Islet of Langerhans (tissue), 1 donor: ENCODE results near the gene PA2G4.
"Not testable (repeated sequence)": the region's sequence is repeated elsewhere in the genome, so short reads cannot be mapped to it uniquely, and the experiment has no call there.

Experiments used
- FAIRE-seq: peaks from one replicate; lab custom pipeline; 2011; peaks lifted over from hg19 to GRCh38; lab: Jason Lieb, UNC

The PA2G4 gene

GRCh38 chr12:56101045-56101444, 3.3 kb upstream of the PA2G4 start:
- no peak for FAIRE-seq

- no peak for FAIRE-seq
These were observed 1.7 kb upstream of the PA2G4 start for GRCh38 chr12:56102683-56103065.

GRCh38 chr12:56103066-56103711, 1.2 kb upstream of the PA2G4 start:
- FAIRE-seq, result no peak

GRCh38 chr12:56103823-56104108, 593 bp upstream of the PA2G4 start:
- FAIRE-seq, result no peak

- FAIRE-seq, result no peak
These were observed 653 bp downstream of the PA2G4 start for GRCh38 chr12:56104815-56105608.

- no peak for FAIRE-seq
These were observed 1.2 kb downstream of the PA2G4 start for GRCh38 chr12:56105609-56105902.

- FAIRE-seq, result no peak
These were observed 2.9 kb downstream of the PA2G4 start for GRCh38 chr12:56107242-56107641.

GRCh38 chr12:56110571-56110970, 6.2 kb downstream of the PA2G4 start:
- FAIRE-seq, result no peak

GRCh38 chr12:56114084-56114483, 9.7 kb downstream of the PA2G4 start:
- no peak for FAIRE-seq

GRCh38 chr12:56115329-56115728, 11.0 kb downstream of the PA2G4 start:
- FAIRE-seq, result no peak

GRCh38 chr12:56116267-56117081, 12.1 kb downstream of the PA2G4 start, which contains the start of gene RPL41:
TSS of gene RPL41 (plus strand) at chr12:56116633.
- no peak for FAIRE-seq

- not testable (repeated sequence) for FAIRE-seq
These were observed 12.8 kb downstream of the PA2G4 start for GRCh38 chr12:56117082-56117706.

GRCh38 chr12:56117778-56118687, 13.7 kb downstream of the PA2G4 start, which contains the start of gene ZC3H10:
TSS of gene ZC3H10 (plus strand) at chr12:56118266. CDS start at chr12:56120563, 2,297 bp downstream.
- peak; percentile 86 for FAIRE-seq

GRCh38 chr12:56118688-56119357, 14.5 kb downstream of the PA2G4 start:
- FAIRE-seq, result no peak

- no peak for FAIRE-seq
These were observed 15.0 kb downstream of the PA2G4 start for GRCh38 chr12:56119361-56119796.

GRCh38 chr12:56120158-56120846, 15.9 kb downstream of the PA2G4 start:
- FAIRE-seq, result no peak

- no peak for FAIRE-seq
These were observed 17.0 kb downstream of the PA2G4 start for GRCh38 chr12:56121204-56121870.

GRCh38 chr12:56122637-56123036, 18.3 kb downstream of the PA2G4 start:
- peak; percentile 80 for FAIRE-seq

- peak; percentile 30 for FAIRE-seq
These were observed 19.8 kb downstream of the PA2G4 start for GRCh38 chr12:56124133-56124532.

- no peak for FAIRE-seq
These were observed 22.4 kb downstream of the PA2G4 start for GRCh38 chr12:56126732-56127239.
